Glutamatergic neuron (in vitro differentiated cells): ENCODE data around the gene CLDN7. TPM values are rescaled to one million over a fixed set of nuclear protein-coding genes. Genes with fewer than 3 reads are reported as not detected.

Source experiments
- DNase-seq: peaks from one replicate; pipeline ENCODE4 v3.0.0; 2022
- H3K27ac Mint-ChIP-seq: one replicate; pipeline ENCODE4 v1.8.0; 2020; ENCODE audit warnings: mild to moderate bottlenecking, mixed read lengths, inconsistent platforms; ENCODE audit not compliant: unreplicated experiment
- H3K27me3 Mint-ChIP-seq: one replicate; pipeline ENCODE4 v1.8.0; 2020; ENCODE audit warnings: mild to moderate bottlenecking, moderate library complexity, mixed read lengths, inconsistent platforms; ENCODE audit not compliant: unreplicated experiment
- H3K36me3 Mint-ChIP-seq: one replicate; pipeline ENCODE4 v1.8.0; 2020; ENCODE audit warnings: mild to moderate bottlenecking, mixed read lengths, inconsistent platforms; ENCODE audit not compliant: unreplicated experiment
- H3K4me1 Mint-ChIP-seq: one replicate; pipeline ENCODE4 v1.8.0; 2020; ENCODE audit warnings: mild to moderate bottlenecking, low read depth, mixed read lengths, inconsistent platforms; ENCODE audit not compliant: unreplicated experiment
- H3K4me3 Mint-ChIP-seq: one replicate; pipeline ENCODE4 v1.8.0; 2020; ENCODE audit warnings: mild to moderate bottlenecking, mixed read lengths, inconsistent platforms; ENCODE audit not compliant: unreplicated experiment
- H3K9me3 Mint-ChIP-seq: one replicate; pipeline ENCODE4 v1.8.0; 2020; ENCODE audit warnings: mild to moderate bottlenecking, moderate library complexity, mixed read lengths, inconsistent platforms; ENCODE audit not compliant: unreplicated experiment
- CTCF ChIP-seq: fragments of 200-600 bp; sonication (generic); IDR thresholded peaks from one replicate; pipeline ENCODE4 v1.5.0; 2021; ENCODE audit not compliant: partially characterized antibody, unreplicated experiment
- total RNA-seq: library from RNA; stranded (reverse); fragmentation: NEBNext Ultra II Directional; extraction: Animal tissue kit (Norgen Biotek cat#: 25700); gene quantifications from one replicate; pipeline ENCODE4 v1.2.1, GENCODE V29; 2021; ENCODE audit not compliant: unreplicated experiment

Gene CLDN7
- total RNA-seq, 1 donor from 2014 or later, result 0.44 TPM

- H3K4me1 Mint-ChIP-seq, result peaks cover 5% of the 10 kb centered on the region
- no peak for TF ChIP-seq CTCF
- H3K27ac Mint-ChIP-seq, result no peak overlapping the region
- peak; percentile 48 for DNase-seq
- peaks cover 17% of the 10 kb centered on the region for H3K27me3 Mint-ChIP-seq
- peaks cover 4% of the 10 kb centered on the region for H3K36me3 Mint-ChIP-seq
- H3K9me3 Mint-ChIP-seq, result peaks cover 2% of the 10 kb centered on the region
- peak overlapping the region; percentile 52 for H3K4me3 Mint-ChIP-seq
These were observed 1.5 kb downstream of the CLDN7 start for GRCh38 chr17:7260651-7261378.

- Mint-ChIP-seq H3K4me1 (peaks cover 5% of the 10 kb centered on the region), H3K36me3 (peaks cover 4% of the 10 kb centered on the region), H3K4me3 (no peak overlapping the region), H3K9me3 (peaks cover 2% of the 10 kb centered on the region), H3K27ac (no peak overlapping the region), H3K27me3 (peaks cover 17% of the 10 kb centered on the region)
- no peak for TF ChIP-seq CTCF
- no peak for DNase-seq
These were observed 2.1 kb downstream of the CLDN7 start for GRCh38 chr17:7260151-7260550.

GRCh38 chr17:7259555-7259889 is 2.8 kb downstream of the CLDN7 start:
- H3K4me3 Mint-ChIP-seq, result no peak overlapping the region
- H3K36me3 Mint-ChIP-seq, result peaks cover 4% of the 10 kb centered on the region
- no peak overlapping the region for H3K27ac Mint-ChIP-seq

GRCh38 chr17:7258731-7259554 is 3.3 kb downstream of the CLDN7 start:
- H3K27ac Mint-ChIP-seq, result no peak overlapping the region
- no peak overlapping the region for H3K4me3 Mint-ChIP-seq
- no peak for DNase-seq
- peaks cover 18% of the 10 kb centered on the region for H3K27me3 Mint-ChIP-seq
- TF ChIP-seq CTCF, result no peak
- peaks cover 2% of the 10 kb centered on the region for H3K9me3 Mint-ChIP-seq
- peaks cover 3% of the 10 kb centered on the region for H3K4me1 Mint-ChIP-seq
- H3K36me3 Mint-ChIP-seq, result peaks cover 2% of the 10 kb centered on the region

More at GRCh38 chr17:7259555-7259889, 2.8 kb downstream of the CLDN7 start:
- TF ChIP-seq CTCF, result no peak
- H3K9me3 Mint-ChIP-seq, result peaks cover 2% of the 10 kb centered on the region
- peaks cover 19% of the 10 kb centered on the region for H3K27me3 Mint-ChIP-seq
- peaks cover 5% of the 10 kb centered on the region for H3K4me1 Mint-ChIP-seq
- no peak for DNase-seq
